GM21515 (cell line): Measurements from ENCODE around the gene GAPT.

Experiments used
- ATAC-seq: cut with Tn5 transposase; IDR thresholded peaks from one replicate; pipeline ENCODE4 v1.9.1; 2021; ENCODE audit not compliant: unreplicated experiment

The GAPT gene

GRCh38 chr5:58460732-58461286 lies 30.4 kb upstream of the GAPT start:
- ATAC-seq: peak; percentile 82

- no peak for ATAC-seq
Measured at GRCh38 chr5:58462154-58462553, 29.1 kb upstream of the GAPT start.

- ATAC-seq: no peak
Measured at GRCh38 chr5:58462623-58463230, 28.5 kb upstream of the GAPT start.

- ATAC-seq: peak; percentile 100
Measured at GRCh38 chr5:58466939-58467338, 24.3 kb upstream of the GAPT start.

GRCh38 chr5:58469896-58470295 lies 21.3 kb upstream of the GAPT start:
- ATAC-seq: no peak

- no peak for ATAC-seq
Measured at GRCh38 chr5:58475404-58475803, 15.8 kb upstream of the GAPT start.

- no peak for ATAC-seq
Measured at GRCh38 chr5:58477760-58478376, 13.4 kb upstream of the GAPT start.

GRCh38 chr5:58481066-58481676 lies 10.1 kb upstream of the GAPT start:
- no peak for ATAC-seq

- no peak for ATAC-seq
Measured at GRCh38 chr5:58481828-58482227, 9.4 kb upstream of the GAPT start.

GRCh38 chr5:58482536-58482935 lies 8.7 kb upstream of the GAPT start:
- no peak for ATAC-seq

- ATAC-seq: no peak
Measured at GRCh38 chr5:58484505-58484904, 6.7 kb upstream of the GAPT start.

GRCh38 chr5:58486290-58486689 lies 4.9 kb upstream of the GAPT start:
- no peak for ATAC-seq

- peak; percentile 44 for ATAC-seq
Measured at GRCh38 chr5:58490402-58491050, 709 bp upstream of the GAPT start.

- no peak for ATAC-seq
Measured at GRCh38 chr5:58493141-58493540, 1.9 kb downstream of the GAPT start.

- no peak for ATAC-seq
Measured at GRCh38 chr5:58496488-58496887, 5.3 kb downstream of the GAPT start.

GRCh38 chr5:58497386-58497785 lies 6.2 kb downstream of the GAPT start:
- no peak for ATAC-seq

GRCh38 chr5:58497921-58498320 lies 6.7 kb downstream of the GAPT start:
- ATAC-seq: no peak

- no peak for ATAC-seq
Measured at GRCh38 chr5:58498340-58498942, 7.2 kb downstream of the GAPT start.

- no peak for ATAC-seq
Measured at GRCh38 chr5:58499231-58499630, 8.0 kb downstream of the GAPT start.

GRCh38 chr5:58499941-58500340 lies 8.7 kb downstream of the GAPT start:
- ATAC-seq: no peak

GRCh38 chr5:58501778-58502417 lies 10.7 kb downstream of the GAPT start:
- no peak for ATAC-seq
